Endometrium (tissue), 2 donors: ENCODE results near the gene ARHGAP15.
A peak's percentile ranks its signal among the peaks of the same experiment; 100 is the strongest.
"Not testable (repeated sequence)": the region's sequence is repeated elsewhere in the genome, so short reads cannot be mapped to it uniquely, and the experiment has no call there.

Experiments used
- FAIRE-seq: peaks from 2 replicates; lab custom pipeline; 2012; peaks lifted over from hg19 to GRCh38; lab: Jason Lieb, UNC
- donor health status: control.
- donor health status: control.

Gene ARHGAP15

GRCh38 chr2:143530758-143531157, 401.5 kb downstream of the ARHGAP15 start:
- FAIRE-seq, result peak; percentile 99

- FAIRE-seq, result no peak
Observed at GRCh38 chr2:143532061-143532460, 402.8 kb downstream of the ARHGAP15 start.

GRCh38 chr2:143533846-143534245, 404.6 kb downstream of the ARHGAP15 start:
- no peak for FAIRE-seq

- peak; percentile 18 for FAIRE-seq
Observed at GRCh38 chr2:143535802-143536201, 406.6 kb downstream of the ARHGAP15 start.

- not testable (repeated sequence) for FAIRE-seq
Observed at GRCh38 chr2:143541899-143542298, 412.7 kb downstream of the ARHGAP15 start.

- FAIRE-seq, result peak; percentile 97
Observed at GRCh38 chr2:143545059-143545948, 416.1 kb downstream of the ARHGAP15 start.

GRCh38 chr2:143545949-143546255, 416.7 kb downstream of the ARHGAP15 start:
- no peak for FAIRE-seq

GRCh38 chr2:143548032-143548431, 418.8 kb downstream of the ARHGAP15 start:
- FAIRE-seq, result no peak

- no peak for FAIRE-seq
Observed at GRCh38 chr2:143550500-143550899, 421.3 kb downstream of the ARHGAP15 start.

GRCh38 chr2:143551971-143552650, 422.9 kb downstream of the ARHGAP15 start:
- FAIRE-seq, result no peak

GRCh38 chr2:143553261-143553660, 424.0 kb downstream of the ARHGAP15 start:
- FAIRE-seq, result no peak

- no peak for FAIRE-seq
Observed at GRCh38 chr2:143558665-143559064, 429.4 kb downstream of the ARHGAP15 start.

- no peak for FAIRE-seq
Observed at GRCh38 chr2:143559147-143559546, 429.9 kb downstream of the ARHGAP15 start.

GRCh38 chr2:143560724-143561123, 431.5 kb downstream of the ARHGAP15 start:
- no peak for FAIRE-seq

GRCh38 chr2:143564419-143564818, 435.2 kb downstream of the ARHGAP15 start:
- FAIRE-seq, result no peak

- no peak for FAIRE-seq
Observed at GRCh38 chr2:143571747-143572146, 442.5 kb downstream of the ARHGAP15 start.

GRCh38 chr2:143572421-143572820, 443.2 kb downstream of the ARHGAP15 start:
- no peak for FAIRE-seq

GRCh38 chr2:143574069-143574468, 444.9 kb downstream of the ARHGAP15 start:
- no peak for FAIRE-seq

GRCh38 chr2:143575340-143575739, 446.1 kb downstream of the ARHGAP15 start:
- FAIRE-seq, result no peak

GRCh38 chr2:143577489-143577888, 448.3 kb downstream of the ARHGAP15 start:
- no peak for FAIRE-seq

GRCh38 chr2:143579456-143579855, 450.2 kb downstream of the ARHGAP15 start:
- FAIRE-seq, result no peak

- no peak for FAIRE-seq
Observed at GRCh38 chr2:143581134-143581533, 451.9 kb downstream of the ARHGAP15 start.

- no peak for FAIRE-seq
Observed at GRCh38 chr2:143582046-143582747, 453.0 kb downstream of the ARHGAP15 start.
